ENCODE results near the gene TNFSF10.

DNA sequence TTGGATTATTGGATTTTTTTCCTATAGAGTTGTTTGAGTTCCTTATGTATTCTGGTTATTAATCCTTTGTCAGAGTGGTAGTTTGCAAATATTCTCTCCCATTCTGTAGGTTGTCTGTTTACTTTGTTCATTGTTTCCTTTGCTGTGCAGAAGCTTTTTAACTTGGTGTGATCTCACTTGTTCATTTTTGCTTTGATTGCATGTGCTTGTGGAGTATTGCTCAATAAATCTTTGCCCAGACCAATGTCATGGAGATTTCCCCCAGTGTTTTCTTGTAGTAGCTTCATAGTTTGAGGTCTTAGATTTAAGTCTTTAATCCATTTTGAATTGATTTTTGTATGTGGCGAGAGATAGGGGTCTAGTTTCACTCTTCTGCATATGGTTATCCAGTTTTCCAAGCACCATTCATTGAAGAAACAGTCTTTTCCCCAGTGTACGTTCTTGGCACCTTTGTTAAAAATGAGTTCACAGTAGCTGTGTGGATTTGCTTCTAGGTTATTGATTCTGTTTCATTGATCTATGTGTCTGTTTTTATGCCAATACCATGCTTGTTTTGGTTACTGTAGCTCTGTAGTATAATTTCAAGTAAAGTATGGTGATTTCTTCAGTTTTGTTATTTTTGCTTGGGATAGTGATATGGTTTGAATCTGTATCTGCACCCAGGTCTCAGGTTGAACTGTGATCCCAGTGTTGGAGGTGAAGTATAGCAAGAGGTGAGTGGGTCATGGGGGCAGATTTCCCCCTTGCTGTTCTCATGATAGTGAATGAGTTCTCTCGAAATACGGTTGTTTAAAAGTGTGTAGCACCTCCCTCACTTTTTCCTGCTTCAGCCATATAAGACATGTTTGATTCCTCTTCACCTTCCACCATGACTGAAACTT, 46.1 kb upstream of the TNFSF10 start:
- TF ChIP-seq, protein P1, sequence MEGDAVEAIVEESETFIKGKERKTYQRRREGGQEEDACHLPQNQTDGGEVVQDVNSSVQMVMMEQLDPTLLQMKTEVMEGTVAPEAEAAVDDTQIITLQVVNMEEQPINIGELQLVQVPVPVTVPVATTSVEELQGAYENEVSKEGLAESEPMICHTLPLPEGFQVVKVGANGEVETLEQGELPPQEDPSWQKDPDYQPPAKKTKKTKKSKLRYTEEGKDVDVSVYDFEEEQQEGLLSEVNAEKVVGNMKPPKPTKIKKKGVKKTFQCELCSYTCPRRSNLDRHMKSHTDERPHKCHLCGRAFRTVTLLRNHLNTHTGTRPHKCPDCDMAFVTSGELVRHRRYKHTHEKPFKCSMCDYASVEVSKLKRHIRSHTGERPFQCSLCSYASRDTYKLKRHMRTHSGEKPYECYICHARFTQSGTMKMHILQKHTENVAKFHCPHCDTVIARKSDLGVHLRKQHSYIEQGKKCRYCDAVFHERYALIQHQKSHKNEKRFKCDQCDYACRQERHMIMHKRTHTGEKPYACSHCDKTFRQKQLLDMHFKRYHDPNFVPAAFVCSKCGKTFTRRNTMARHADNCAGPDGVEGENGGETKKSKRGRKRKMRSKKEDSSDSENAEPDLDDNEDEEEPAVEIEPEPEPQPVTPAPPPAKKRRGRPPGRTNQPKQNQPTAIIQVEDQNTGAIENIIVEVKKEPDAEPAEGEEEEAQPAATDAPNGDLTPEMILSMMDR (conservative IDR thresholded peaks at IDR 0.05; ENCODE audit: low read length), result no peak
- no peak for TF ChIP-seq EZH2phosphoT487 (IDR thresholded peaks at IDR 0.05; ENCODE audit: borderline replicate concordance)

Data from Loucy (cell line).